ENCODE measurements around the gene QKI. TPM values are rescaled to one million over a fixed set of nuclear protein-coding genes. Genes with fewer than 3 reads are reported as not detected.

Gene QKI
- total RNA-seq, 2 donors from 2014 or later, result 63.0 to 316 TPM

DNA sequence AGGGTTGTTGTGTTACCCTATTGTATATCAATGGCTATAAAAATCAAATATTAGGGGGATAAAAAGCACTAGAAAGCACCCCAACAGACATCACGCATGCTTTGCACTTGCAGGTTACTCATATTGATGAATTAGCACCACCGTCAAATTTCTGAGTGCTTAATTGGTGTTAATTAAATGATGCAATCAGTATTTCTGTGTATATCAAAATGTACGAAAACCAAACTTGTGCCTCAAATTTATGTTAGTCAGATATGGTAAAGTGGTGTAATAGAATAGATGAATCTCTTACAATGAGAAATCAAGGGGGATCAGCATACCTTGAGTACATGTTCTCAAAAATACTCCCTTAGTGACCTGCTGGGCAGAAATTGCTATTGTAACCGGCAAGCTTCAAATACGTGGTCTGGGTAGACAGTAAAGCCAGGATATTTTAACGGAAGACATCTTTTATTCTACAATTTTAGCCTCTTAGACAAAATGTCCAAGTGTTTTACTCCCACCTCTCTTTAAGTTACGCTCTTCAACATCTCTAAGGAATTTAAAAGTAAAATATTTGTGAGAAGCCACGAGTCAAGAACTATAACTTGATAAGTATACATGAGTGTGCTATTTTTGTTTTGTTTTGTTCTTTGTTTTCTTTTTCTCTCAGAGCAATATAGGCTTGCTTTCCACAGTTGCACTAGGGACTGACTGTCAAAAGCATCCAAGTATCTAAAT is 166.0 kb downstream of the QKI start:
- Histone ChIP-seq H3K27me3 (replicated peaks; ENCODE audit: insufficient read depth) (no peaks in the 10 kb centered on the region), H3K4me1 (replicated peaks) (no peaks in the 10 kb centered on the region), H3K4me3 (no peak overlapping the region), H3K9me3 (no peaks in the 10 kb centered on the region), H3K36me3 (no peaks in the 10 kb centered on the region), H3K27ac (no peak overlapping the region)
- no peak for TF ChIP-seq CTCF (IDR thresholded peaks at IDR 0.05)
- TF ChIP-seq POLR2A (IDR thresholded peaks at IDR 0.05), result no peak
- no peak for TF ChIP-seq POLR2AphosphoS5 (IDR thresholded peaks at IDR 0.05)
- 81% methylated on average over 8 of the region's 8 CpGs for whole genome bisulfite sequencing
- intact Hi-C loops (cut with DNase I), result no loop called here
- no peak for DNase-seq (ENCODE audit: low spot score)

GRCh38 chr6:163583558-163583957 is 169.0 kb downstream of the QKI start:
- H3K4me1 ChIP-seq (replicated peaks), result no peaks in the 10 kb centered on the region
- DNase-seq (ENCODE audit: low spot score), result no peak
- H3K4me3 ChIP-seq, result no peak overlapping the region
- H3K27me3 ChIP-seq (replicated peaks; ENCODE audit: insufficient read depth), result no peaks in the 10 kb centered on the region
- no peak overlapping the region for H3K27ac ChIP-seq
- TF ChIP-seq POLR2A (IDR thresholded peaks at IDR 0.05) (no peak), CTCF (IDR thresholded peaks at IDR 0.05) (no peak), POLR2AphosphoS5 (IDR thresholded peaks at IDR 0.05) (no peak)
- H3K36me3 ChIP-seq, result no peaks in the 10 kb centered on the region
- WGBS, result 84% methylated on average over 7 of the region's 7 CpGs
- H3K9me3 ChIP-seq, result no peaks in the 10 kb centered on the region
- intact Hi-C loops (cut with DNase I), result no loop called here

DNA sequence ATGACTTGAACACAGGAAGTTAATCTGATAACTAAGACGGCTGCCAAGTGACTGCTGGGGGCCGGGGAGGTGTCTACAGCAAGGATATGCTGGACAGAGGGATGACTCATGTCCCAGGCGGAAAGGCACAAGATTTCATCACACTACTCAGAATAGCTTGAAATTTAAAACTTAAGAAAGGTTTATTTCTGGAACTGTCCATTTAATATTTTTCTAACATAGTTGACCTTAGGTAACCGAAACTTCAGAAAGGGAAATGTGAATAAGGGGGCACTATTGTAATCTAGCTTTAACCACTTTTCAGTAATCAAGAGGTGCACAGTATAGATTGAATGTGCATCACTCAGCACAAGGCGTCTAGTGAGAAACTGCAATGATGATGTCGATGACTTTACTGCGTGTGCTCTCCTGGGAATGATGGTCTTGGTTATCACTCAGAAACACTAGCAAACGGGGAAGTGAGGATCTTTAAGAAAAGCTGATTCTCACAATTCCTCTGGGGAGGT is 171.5 kb downstream of the QKI start:
- no peak for DNase-seq (ENCODE audit: low spot score)
- TF ChIP-seq POLR2AphosphoS5 (IDR thresholded peaks at IDR 0.05) (no peak), CTCF (IDR thresholded peaks at IDR 0.05) (no peak), POLR2A (IDR thresholded peaks at IDR 0.05) (no peak)
- H3K9me3 ChIP-seq, result no peaks in the 10 kb centered on the region
- H3K36me3 ChIP-seq, result no peaks in the 10 kb centered on the region
- intact Hi-C loops (cut with DNase I), result no loop called here
- no peak overlapping the region for H3K27ac ChIP-seq
- no peaks in the 10 kb centered on the region for H3K27me3 ChIP-seq (replicated peaks; ENCODE audit: insufficient read depth)
- H3K4me1 ChIP-seq (replicated peaks), result no peaks in the 10 kb centered on the region
- H3K4me3 ChIP-seq, result no peak overlapping the region
- WGBS, result 63% methylated on average over 8 of the region's 8 CpGs

GRCh38 chr6:163586888-163587287 is 172.4 kb downstream of the QKI start:
- no peaks in the 10 kb centered on the region for H3K36me3 ChIP-seq
- H3K9me3 ChIP-seq, result no peaks in the 10 kb centered on the region
- no peak for DNase-seq (ENCODE audit: low spot score)
- H3K27ac ChIP-seq, result no peak overlapping the region
- intact Hi-C loops (cut with DNase I), result no loop called here
- no peaks in the 10 kb centered on the region for H3K27me3 ChIP-seq (replicated peaks; ENCODE audit: insufficient read depth)
- TF ChIP-seq POLR2AphosphoS5 (IDR thresholded peaks at IDR 0.05) (no peak), POLR2A (IDR thresholded peaks at IDR 0.05) (no peak)
- H3K4me3 ChIP-seq, result no peak overlapping the region
- 86% methylated on average over 6 of the region's 6 CpGs for WGBS
- no peaks in the 10 kb centered on the region for H3K4me1 ChIP-seq (replicated peaks)

DNA sequence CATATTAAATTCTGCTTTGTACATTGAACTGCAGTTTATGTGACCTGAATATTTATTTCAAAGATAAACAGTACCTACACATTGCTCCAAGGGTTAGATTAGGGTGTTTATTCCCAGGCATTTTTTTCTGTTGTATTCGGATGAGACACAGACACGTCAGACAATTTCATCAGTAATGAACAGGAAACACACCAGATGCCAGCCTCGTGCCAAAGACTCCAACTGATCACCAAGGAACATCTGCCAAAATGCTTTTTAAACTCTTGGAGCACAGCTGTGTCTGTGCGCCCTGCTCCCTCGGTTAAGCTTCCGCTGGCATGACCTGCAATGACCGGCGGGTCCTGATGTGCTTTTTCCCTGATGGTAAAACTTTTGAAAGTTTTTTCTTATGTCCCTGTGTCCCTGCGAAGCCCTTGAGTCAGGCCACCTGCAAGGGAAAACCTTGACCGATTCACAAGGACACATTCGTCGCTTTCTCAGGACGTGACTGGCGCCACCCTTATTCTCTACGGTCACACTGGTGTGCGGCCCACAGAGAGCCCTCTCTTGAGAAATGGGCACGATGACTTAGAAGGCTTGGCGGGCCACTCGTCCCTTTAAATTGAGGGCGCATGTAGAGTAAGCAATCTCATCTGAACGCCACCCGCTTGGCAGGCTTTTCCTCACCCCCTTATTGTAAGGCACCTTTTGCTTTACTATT is 173.9 kb downstream of the QKI start:
- Histone ChIP-seq H3K9me3 (no peaks in the 10 kb centered on the region), H3K4me1 (replicated peaks) (no peaks in the 10 kb centered on the region), H3K27ac (no peak overlapping the region), H3K36me3 (no peaks in the 10 kb centered on the region), H3K27me3 (replicated peaks; ENCODE audit: insufficient read depth) (no peaks in the 10 kb centered on the region), H3K4me3 (no peak overlapping the region)
- DNase-seq (ENCODE audit: low spot score), result no peak
- TF ChIP-seq CTCF (IDR thresholded peaks at IDR 0.05) (no peak), POLR2A (IDR thresholded peaks at IDR 0.05) (no peak), POLR2AphosphoS5 (IDR thresholded peaks at IDR 0.05) (no peak)
- WGBS, result 87% methylated on average over 22 of the region's 22 CpGs
- intact Hi-C loops (cut with DNase I), result no loop called here

Measured in prostate gland (tissue), 2 donors.